ENCODE results near the gene MCHR1.
"Not testable (repeated sequence)": the region's sequence is repeated elsewhere in the genome, so short reads cannot be mapped to it uniquely, and the experiment has no call there.

Gene MCHR1, protein sequence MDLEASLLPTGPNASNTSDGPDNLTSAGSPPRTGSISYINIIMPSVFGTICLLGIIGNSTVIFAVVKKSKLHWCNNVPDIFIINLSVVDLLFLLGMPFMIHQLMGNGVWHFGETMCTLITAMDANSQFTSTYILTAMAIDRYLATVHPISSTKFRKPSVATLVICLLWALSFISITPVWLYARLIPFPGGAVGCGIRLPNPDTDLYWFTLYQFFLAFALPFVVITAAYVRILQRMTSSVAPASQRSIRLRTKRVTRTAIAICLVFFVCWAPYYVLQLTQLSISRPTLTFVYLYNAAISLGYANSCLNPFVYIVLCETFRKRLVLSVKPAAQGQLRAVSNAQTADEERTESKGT

DNA sequence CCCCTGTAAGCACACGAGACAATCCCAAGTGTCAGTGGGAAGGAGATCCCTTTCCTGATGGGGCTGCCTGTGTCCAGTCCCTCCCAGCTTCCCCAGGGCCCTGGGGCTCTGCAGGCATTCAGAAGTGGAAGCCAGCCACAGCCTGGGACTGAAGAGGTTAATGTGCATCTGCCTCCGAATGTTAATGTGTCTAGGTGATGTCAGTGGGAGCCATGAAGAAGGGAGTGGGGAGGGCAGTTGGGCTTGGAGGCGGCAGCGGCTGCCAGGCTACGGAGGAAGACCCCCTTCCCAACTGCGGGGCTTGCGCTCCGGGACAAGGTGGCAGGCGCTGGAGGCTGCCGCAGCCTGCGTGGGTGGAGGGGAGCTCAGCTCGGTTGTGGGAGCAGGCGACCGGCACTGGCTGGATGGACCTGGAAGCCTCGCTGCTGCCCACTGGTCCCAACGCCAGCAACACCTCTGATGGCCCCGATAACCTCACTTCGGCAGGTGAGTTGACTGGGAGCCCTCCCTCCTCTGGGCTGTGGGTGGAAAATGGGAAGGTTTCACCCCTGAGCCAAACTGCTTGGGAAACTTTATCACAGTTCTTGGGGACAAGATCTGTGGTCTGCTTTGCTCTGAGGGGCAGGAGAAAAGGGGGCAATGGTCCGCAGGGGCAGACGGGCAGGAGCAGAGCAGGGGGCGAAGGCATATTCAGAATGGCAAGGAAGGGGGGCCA lies at the start of gene MCHR1:
Gene MCHR1, plus strand, starts transcription at position 236 of the 715 bp plus-strand sequence. Its CDS starts 169 bp downstream, at position 405.
- no peak for DNase-seq

DNA sequence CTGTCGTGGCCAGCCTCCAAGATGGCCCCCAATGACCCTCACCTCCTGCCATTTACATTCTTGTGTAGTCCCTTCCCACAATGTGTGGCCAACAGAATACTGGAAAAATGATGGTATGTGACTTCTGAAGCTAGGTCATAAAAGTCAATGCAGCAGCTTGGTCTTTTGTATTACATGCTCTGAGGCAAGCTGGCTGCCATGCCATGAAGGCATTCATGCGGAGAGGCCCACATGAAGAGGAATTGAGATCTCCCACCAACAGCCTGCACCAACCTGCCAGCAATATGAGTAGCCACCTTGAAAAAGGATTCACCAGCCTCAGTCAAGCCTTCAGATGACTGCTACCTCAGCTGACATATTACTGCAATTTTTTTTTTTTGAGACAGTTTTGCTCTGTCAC lies 47.4 kb upstream of the MCHR1 start:
- no peak for DNase-seq

DNA sequence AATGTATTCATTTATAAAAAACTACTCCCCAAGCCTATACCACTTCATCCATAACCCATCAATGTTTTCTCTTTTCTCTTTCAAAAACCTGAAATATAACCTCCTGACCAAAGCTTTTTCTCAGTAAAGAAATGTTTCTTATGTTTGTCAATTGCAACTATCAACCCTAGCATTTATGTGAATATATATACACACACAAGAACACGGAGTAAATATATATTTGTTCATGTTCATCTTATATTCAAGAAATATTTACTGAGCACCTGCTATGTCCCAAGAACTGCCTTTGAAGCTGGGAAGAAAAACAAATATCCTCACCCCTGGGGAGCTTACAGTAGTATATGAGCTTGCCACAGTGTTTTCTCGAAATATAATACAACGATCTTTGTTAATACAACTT lies 46.2 kb upstream of the MCHR1 start:
- no peak for DNase-seq

DNA sequence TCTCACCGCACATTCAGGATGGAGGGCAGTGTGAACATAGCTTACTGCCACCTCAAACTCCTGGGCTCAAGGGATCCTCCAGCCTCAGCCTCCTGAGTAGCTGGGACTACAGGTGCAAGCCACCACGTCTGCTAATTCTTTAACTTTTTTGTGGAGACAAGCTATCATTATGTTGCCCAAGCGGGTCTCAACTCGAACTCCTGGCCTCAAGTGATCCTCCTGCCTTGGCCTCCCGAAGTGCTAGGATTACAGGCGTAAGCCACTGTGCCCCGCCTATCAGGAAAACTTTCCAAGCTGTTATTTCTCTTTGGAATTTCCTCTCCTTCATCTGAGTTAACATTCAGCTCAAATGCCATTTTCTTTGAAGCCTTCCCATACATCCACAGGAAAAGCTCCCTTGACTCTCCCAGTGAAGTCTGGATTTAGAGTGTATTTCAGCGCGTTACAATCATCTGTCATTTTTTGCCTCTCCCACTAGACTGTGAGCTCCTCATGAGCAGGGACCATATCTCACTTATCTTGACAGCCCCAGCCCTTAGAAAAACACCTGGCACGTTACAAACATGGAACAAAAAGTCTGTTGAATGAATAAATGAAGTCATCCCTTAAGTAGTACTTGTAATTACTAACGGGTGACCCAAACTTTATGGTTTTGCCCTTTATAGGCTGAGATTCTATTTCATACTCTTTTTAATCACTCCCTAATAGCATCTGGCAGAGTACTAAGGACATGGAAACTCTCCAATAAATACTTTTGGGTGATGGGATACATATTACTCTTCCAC lies 45.0 kb upstream of the MCHR1 start:
- no peak for DNase-seq

DNA sequence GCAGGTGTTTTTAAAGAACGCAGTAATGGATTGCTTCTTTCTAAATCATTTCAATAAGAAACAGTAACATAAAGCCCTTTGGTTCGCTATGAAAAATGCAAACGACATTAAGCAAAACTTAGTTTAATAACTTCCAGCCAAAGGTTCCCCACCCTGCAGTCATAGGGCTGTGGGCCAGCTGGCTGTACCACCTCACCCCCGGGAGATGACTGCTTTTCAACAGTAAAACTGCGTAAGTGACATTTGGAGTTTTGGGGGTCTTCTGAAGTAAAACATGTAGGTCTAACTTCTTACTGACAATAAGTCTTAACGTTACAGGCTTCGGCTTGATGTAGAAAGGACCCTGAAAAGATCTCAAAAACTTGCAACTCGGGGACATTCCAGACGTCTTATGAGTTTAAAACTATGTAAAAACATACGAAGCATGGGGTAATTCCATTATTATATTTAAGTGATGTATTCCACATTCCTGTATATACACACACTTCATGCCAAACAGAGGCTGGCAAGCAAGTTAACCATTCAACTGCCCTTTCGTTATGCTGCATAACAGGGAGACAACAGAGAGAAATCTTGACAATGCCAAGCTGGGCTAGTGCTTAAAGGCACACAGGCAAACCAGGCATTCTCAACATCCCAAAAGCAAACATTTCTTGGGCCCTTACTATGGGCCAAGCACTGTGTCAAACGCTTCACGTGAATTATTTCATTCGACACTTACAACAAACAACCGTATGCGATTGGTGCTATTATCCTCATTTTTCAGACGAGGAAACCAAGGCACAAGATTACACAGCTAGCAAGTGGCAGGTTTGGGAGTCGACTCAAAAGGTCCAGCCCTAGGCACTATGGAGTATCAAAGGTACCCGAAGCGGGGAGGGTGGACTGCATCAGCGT lies 44.0 kb upstream of the MCHR1 start:
- DNase-seq, result no peak

DNA sequence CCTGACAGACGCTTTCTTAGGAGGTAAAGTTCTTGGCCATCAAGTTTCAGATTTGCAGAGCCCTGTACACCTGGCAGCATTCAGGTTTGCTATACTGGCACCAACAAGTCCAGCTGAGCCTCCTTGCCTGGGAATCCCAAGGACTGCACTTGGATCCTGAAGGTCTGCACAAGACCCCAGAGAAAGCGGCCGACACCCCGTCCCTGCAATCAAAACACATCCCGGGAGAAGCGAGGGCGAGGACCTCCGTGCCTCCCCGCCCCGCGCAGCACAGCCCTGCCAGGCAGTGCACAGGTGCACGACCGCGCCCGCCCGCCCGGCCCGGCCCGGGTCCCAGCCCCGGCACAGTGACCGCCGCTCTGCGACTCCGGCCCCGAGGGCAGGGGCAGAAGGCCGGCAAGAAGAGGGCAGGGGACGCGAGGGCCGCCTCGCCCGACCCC lies 43.3 kb upstream of the MCHR1 start:
- no peak for DNase-seq

DNA sequence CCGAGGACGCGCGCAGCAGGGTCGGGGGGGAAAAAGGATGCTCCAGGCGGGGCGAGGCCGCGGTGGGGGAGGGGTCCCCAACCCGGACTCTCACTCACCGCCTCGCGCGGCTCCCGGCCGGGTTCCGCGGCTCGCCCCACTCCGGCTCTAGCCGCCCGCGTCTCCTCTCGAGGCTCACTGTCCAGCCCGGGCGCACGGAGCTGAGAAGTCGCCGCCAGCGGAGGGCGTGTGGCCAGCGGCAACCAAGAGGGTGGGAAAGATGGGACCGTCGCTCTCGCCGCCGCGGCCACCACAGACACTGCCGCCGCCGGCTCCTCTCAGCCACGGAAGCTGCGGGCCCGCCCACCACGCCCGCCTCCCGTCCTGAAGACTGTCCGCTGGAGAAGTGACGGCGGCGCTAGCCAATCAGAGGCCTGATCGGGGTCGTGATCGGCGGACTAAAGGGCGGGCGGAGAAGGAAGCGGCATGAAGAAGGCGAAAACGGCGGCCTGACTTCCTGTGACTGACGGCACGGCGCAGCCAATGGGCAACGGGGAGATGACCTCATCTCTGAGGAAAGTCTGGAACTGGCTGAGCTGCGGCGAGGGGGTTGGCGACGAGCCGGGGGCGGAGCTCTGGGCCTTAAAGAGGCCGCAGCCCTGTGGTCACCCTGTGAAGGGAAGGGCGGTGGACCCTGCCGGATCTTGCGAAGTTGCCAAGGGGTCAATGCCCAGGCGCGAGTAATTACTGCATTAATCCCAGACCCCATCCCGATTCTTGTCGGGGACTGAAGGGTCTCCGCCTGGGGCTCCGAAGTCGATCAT lies 42.7 kb upstream of the MCHR1 start, which contains the start of gene MRTFA:
Gene MRTFA, minus strand, starts transcription at position 340 of the 803 bp plus-strand sequence.
- DNase-seq, result peak; percentile 97

DNA sequence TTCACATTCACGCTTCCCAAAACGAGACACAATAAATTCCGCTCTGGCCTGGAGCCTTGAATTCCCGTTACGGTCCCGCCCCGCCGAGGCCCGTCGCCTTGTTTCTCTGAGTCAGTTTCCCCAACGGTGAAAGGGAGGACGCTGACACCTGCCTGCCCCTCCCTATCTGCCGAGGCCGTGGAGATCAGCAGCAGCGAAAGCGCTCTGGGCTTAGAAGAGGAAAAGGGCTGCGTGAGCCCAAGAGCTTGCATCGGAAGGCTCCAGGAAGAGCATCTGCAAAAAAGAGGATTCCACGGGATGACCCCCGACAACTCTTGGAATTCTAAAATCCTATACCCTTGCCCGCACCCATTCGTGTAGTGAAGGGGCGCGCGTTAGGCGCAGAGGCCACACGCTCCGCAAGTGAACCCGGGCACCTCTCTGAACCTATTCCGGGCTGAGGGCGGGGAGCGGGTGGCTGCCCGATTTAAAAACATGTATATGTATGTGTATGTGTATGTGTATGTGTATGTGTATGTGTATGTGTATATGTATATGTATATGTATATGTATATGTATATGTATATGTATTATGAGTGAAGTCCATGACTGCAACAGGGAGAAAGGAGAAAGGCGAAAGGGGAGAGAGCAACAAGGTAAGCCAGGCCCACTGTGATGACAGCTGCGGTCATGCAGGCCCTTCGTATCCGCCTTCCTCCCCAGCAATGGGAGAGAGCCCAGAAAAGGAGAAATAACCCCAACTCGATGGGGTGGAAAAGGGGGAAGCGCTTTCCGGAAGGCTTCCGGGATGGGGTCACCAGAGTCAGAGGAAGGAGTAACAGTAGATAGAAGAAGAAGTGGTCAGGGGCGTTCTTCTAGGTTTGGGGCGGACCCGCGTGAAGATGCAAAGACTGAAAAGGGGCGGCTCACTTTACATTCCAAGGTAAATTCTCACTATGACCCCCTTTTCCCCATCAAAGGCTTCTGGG lies 41.8 kb upstream of the MCHR1 start:
- DNase-seq, result no peak

DNA sequence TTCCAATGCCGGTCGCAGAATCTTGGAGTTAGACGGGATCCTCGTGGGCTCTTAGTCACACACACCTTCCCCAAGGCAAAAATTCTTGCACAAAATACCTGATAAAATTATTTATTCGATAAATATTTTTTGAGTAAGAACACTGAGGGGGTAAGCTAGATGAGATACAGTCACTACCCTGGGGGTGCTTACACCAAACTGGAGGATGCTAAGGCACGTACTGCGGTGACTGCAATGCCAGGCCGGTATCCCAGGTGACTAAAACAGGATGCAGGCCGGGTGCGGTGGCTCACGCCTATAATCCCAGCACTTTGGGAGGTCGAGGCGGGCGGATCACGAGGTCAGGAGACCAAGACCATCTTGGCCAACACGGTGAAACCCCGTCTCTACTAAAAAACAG lies 41.0 kb upstream of the MCHR1 start:
- no peak for DNase-seq

DNA sequence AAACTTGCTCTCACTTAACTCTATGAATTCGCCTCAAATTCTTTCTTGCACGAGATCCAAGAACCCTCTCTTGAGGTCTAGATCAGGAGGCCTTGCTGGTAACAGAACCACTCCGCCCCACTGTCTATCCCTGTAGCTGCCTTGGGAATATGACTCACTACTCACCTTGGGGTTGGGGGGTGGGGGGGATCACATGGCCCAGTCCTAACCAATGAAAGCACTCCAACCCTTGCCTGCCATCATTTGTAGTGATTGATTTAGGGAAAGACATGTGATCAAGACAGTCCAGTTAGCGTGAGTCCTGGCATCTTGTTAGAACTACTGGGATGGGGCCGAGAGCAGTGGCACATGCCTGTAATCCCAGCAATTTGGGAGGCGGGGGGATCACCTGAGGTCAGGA lies 38.0 kb upstream of the MCHR1 start:
- no peak for DNase-seq

DNA sequence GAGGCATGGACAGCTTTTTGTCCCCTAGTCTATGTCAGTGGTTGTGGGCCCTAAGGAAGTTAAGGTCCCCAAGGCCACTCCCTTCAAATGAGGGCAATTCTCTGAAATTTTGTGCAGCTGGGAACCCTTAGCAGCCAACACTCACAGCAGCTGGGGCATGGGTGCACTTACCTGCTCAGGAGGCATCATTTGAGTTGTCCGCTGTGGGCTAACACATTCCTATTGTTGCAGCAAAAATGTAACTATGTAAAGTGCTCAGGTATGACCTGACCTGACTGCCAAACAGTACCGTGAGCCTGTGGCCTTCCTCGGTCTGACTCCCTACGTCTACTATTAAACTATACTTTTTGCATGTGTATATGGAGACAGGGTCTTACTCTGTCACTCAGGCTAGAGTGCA lies 37.0 kb upstream of the MCHR1 start:
- no peak for DNase-seq

DNA sequence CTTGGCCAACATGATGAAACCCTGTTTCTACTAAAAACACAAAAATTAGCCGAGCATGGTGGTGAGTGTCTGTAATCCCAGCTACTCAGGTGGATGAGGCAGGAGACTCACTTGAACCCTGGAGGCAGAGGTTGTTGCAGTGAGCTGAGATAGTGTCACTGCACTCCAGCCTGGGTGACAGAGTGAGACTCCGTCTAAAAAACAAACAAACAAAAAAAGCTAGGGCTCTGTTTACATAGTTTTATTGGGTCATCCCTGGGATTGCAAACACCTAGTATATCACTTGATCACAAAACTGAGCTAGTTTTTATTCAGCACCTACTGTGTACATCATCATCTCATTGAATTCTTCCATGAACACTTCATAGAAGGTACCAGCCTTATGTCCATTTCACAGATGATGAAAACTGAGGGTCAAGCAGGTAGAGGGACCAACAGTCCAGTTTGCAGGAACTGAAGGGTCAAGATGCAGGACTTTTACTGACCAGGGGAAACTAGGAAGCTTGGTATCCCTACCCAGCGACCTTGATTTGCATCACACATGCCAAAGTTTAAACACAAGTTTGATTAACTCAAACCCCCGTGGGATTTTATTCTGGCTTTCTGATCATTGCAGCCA lies 33.6 kb upstream of the MCHR1 start:
- no peak for DNase-seq

DNA sequence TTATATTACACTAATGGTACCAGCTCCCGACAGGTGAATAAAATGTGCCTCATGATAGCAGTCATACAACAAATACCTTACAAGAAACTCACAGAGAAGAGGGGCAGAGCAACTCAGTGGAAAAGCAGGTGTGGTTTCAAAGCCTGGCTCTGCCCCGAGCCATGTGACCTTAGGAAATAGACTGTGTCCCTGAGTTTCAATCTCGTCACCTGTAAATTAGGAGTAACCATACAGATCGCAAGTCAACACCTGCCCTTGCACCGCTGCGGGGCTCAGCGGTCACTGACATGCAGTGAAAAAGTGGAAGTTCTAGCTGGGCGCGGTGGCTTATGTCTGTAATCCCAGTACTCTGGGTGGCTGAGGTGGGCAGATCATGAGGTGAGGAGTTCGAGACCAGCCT lies 30.9 kb upstream of the MCHR1 start:
- DNase-seq, result no peak

DNA sequence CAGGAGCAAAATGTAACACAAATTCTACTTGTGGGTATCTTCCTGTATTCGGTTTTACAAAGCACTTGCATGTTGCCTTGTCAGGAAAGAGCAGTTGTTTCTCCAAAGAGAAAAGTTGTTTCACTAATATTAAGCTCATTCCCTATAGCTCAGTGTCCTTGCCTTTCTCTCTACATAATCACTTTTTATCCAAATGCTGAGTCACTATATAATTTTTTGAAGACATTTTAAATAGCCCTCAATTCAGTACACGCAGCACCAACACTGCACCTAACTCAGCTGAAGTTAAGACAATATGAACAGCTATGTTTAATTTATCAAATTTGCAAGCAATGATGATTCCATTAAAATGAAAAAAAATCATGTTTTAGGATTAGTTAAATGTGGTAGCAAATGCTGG lies 28.2 kb upstream of the MCHR1 start:
- DNase-seq, result no peak

DNA sequence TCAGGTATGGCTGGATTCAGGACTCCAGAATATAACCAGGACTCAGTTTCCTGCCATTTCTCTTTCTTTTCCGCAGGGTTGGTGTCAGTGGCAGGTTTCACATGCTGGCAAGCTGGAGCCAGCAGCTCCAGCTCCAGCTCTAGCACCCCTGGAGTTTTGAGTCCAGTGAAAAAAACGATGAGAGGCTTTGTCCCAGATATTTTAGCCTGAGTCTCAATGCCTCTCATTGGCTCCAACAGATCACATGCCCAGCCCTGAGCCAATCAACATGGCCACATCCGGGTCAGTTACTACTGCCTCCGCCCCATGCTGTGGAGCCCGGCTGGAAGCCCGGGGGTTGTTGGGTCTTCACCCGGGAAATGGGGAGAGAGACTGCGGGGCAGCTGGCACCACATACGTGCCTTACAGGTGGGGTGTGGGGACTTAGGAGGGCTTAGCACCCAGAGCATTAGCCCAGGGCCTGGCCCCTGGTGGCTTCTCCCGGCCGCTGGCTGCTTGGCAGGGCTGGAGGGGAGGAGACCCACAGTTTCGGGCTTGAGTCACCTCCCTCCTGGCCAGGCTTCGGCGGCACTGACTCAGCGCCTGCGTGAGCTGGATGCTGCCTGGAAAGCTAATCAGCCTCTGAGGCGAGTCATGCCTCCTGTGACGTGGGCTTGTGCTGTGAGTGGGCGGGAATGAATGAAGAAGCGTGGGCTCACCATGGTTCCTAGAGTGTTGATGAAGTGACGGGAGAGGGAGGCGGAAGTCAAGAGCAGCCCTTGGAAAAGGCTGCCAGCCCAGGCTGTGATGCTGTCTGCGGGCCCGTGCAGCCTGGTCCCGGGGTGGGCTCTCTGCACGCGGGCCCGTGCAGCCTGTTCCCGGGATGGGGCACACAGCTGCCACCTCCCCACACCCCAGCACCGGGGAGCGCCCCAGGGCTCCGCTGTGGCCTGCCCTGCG lies 27.5 kb upstream of the MCHR1 start:
- DNase-seq, result peak; percentile 89

DNA sequence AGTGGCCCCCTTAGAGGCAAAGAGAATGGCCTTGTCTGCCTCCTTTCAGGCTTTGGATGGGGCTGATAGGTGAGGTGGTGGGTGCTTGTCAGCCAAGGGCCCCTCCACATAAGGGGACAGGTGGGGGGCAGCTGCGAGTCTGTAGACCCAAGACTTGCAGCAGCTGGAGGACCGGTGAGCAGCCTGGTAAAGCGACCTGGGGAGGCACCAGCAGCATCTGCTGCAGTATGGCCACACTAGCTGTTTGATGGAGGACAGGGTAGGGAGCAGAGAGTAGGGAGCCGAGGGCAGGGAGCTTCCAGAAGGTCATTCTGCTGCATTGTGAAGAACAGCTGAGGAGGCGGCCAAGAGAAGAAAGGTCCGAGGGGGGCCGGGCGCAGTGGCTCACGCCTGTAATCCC lies 25.9 kb upstream of the MCHR1 start:
- DNase-seq, result no peak

DNA sequence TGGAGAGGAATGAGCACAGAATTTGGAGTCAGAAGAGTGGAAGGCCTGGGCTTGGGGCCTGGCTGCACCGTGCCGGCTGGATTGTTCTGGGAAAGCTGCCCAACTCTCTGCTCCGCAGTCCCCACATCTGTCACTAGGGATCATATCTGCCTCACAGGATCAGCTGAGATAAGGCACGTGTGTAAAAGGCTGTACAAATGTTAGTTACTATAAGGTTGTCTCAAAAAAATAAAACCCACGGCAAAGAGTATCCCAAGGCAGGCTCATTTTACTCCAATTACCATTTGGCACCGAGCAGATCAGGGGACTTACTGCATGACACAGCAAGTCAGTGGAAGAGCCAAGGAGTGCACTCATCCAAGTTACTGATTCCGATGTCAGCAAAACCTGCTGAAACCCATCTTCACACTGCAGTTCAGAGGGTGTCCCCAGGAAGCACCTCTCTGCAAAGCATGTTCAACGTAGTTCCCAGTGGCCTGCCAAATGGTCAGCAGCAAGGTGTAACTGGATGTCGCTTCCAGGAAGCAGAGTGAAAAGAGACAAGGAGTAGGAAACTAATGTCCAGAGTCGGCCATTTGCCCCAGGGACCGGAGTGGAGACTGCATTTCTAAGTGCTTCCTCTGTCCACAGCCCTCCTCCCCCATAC lies 24.6 kb upstream of the MCHR1 start:
- DNase-seq, result no peak

DNA sequence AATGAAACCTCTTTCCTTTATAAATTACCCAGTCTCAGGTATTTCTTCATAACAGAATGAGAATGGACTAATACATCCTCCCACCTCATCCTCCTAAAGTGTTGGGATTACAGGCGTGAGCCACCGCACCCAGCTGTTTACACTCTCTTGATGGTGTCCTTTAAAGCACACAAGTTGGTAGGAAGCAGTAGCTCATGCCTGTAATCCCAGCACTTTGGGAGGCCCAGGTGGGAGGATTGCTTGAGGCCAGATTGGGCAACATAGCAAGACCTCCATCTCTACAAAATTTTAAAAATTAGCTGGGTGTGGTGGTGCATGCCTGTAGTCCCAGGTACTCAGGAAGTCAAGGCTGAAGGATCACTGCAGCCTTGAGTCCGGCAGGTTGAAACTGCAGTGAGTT lies 23.3 kb upstream of the MCHR1 start:
- DNase-seq, result not testable (repeated sequence)

All from NCI-H1048 (cell line).